SK-N-SH (cell line): ENCODE results near the gene WNT6. TPM values are rescaled to one million over a fixed set of nuclear protein-coding genes. Genes with fewer than 3 reads are reported as not detected.

Experiments used
- CTCF ChIA-PET: fragments of 300-600, 350-600 bp; formaldehyde crosslinking; extraction: SDS; loops from one replicate; lab custom pipeline; 2021; lab: Yijun Ruan, JAX
- POLR2A ChIA-PET: fragments of 350-600 bp; sonication (Branson Sonifier 250); formaldehyde crosslinking; extraction: SDS; loops from one replicate; lab custom pipeline; 2020; ENCODE audit warnings: antibody characterized with exemption, inconsistent platforms; lab: Yijun Ruan, JAX
- DNase-seq: peaks from one replicate; pipeline ENCODE4 v3.0.0; 2012
- H2AFZ ChIP-seq: fragments of 200-600 bp; sonication (generic); 2 replicates; pipeline ENCODE4 v1.8.1; 2016; ENCODE audit warnings: antibody characterized with exemption, mild to moderate bottlenecking, low read depth
- H3F3A ChIP-seq: fragments of 200-600 bp; sonication (generic); replicated peaks from 2 replicates; pipeline ENCODE3; 2016; ENCODE audit warnings: antibody characterized with exemption, mild to moderate bottlenecking; ENCODE audit not compliant: insufficient read depth
- H3K27ac ChIP-seq, 2 experiments: fragments of 200-500 bp in 1 of 2; fragments of 200-600 bp in 1 of 2; sonication (Bioruptor generic) in 1 of 2; sonication (generic), shearing (Covaris generic) in 1 of 2; 2 replicates each; pipeline versions ENCODE4 v1.5.1 to v1.6.1; 2014 to 2016; ENCODE audit warnings: low read depth in 2 of 2, inconsistent platforms in 1 of 2, low read length in 1 of 2, mild to moderate bottlenecking in 1 of 2, mixed read lengths in 1 of 2
- H3K27me3 ChIP-seq: fragments of 200-600 bp; sonication (generic), shearing (Covaris generic); 2 replicates; pipeline ENCODE4 v1.6.1; 2016; ENCODE audit warnings: mixed run types; ENCODE audit not compliant: insufficient read depth
- H3K36me3 ChIP-seq, 2 experiments: fragments of 200-500 bp in 1 of 2; fragments of 200-600 bp in 1 of 2; sonication (Bioruptor generic) in 1 of 2; sonication (generic) in 1 of 2; replicated peaks in 1 of 2; 2 replicates each; pipeline versions ENCODE3 to v1.5.1; 2014 to 2016; ENCODE audit warnings: low read length in 1 of 2, mild to moderate bottlenecking in 1 of 2; ENCODE audit not compliant: insufficient read depth in 2 of 2, control insufficient read depth in 1 of 2
- H3K4me1 ChIP-seq, 2 experiments: fragments of 200-500 bp in 1 of 2; fragments of 200-600 bp in 1 of 2; sonication (Bioruptor generic) in 1 of 2; sonication (generic), shearing (Covaris generic) in 1 of 2; 2 replicates each; pipeline versions ENCODE4 v1.5.1 to v1.6.1; 2014 to 2016; ENCODE audit warnings: low read depth in 1 of 2, low read length in 1 of 2, mixed run types in 1 of 2; ENCODE audit not compliant: insufficient read depth in 2 of 2, control insufficient read depth in 1 of 2
- H3K4me2 ChIP-seq: fragments of 200-600 bp; sonication (generic), shearing (Covaris generic); 2 replicates; pipeline ENCODE4 v1.6.1; 2017; ENCODE audit warnings: mixed run types
- H3K4me3 ChIP-seq, 2 experiments: fragments of 200-500 bp in 1 of 2; fragments of 200-600 bp in 1 of 2; sonication (Bioruptor generic) in 1 of 2; sonication (generic), shearing (Covaris generic) in 1 of 2; 2 replicates each; pipeline versions ENCODE4 v1.5.1 to v1.8.1; 2014 to 2016; ENCODE audit warnings: low read depth in 2 of 2, inconsistent platforms in 1 of 2, low read length in 1 of 2, mild to moderate bottlenecking in 1 of 2, mixed read lengths in 1 of 2, moderate library complexity in 1 of 2
- H3K79me2 ChIP-seq: fragments of 200-600 bp; sonication (generic); 2 replicates; pipeline ENCODE4 v1.8.1; 2017; ENCODE audit warnings: mild to moderate bottlenecking; ENCODE audit not compliant: insufficient read depth
- H3K9ac ChIP-seq: fragments of 200-600 bp; sonication (generic); 2 replicates; pipeline ENCODE4 v1.6.1; 2017; ENCODE audit warnings: mixed run types
- H3K9me2 ChIP-seq: fragments of 200-600 bp; sonication (generic); 2 replicates; pipeline ENCODE4 v1.6.1; 2017; ENCODE audit warnings: mixed run types
- H3K9me3 ChIP-seq: fragments of 200-600 bp; sonication (generic); 2 replicates; pipeline ENCODE4 v1.6.1; 2017; ENCODE audit warnings: mixed run types, mild to moderate bottlenecking, moderate library complexity
- H4K20me1 ChIP-seq: fragments of 200-600 bp; sonication (generic); 2 replicates; pipeline ENCODE4 v1.6.1; 2017; ENCODE audit warnings: mild to moderate bottlenecking, mixed run types; ENCODE audit not compliant: insufficient read depth
- CHD2 ChIP-seq: fragments of 150-350 bp; IDR thresholded peaks from 2 replicates; pipeline ENCODE4 v1.6.1; 2018; ENCODE audit warnings: low read length; ENCODE audit not compliant: partially characterized antibody
- CTCF ChIP-seq: fragments of 200-600 bp; sonication (generic); IDR thresholded peaks from 2 replicates; pipeline ENCODE4 v1.6.1; 2017; ENCODE audit warnings: antibody characterized with exemption, mild to moderate bottlenecking, moderate library complexity
- EP300 ChIP-seq, 2 experiments: IDR thresholded peaks; 2 replicates each; pipeline versions ENCODE4 v1.4.0 to v1.6.1; 2012; ENCODE audit warnings: borderline replicate concordance in 1 of 2, low read depth in 1 of 2, low read length in 1 of 2
- FOSL2 ChIP-seq: IDR thresholded peaks from 2 replicates; pipeline ENCODE4 v1.4.0; 2012; ENCODE audit warnings: low read depth, mild to moderate bottlenecking, moderate library complexity, borderline replicate concordance
- FOXJ3 ChIP-seq: sonication (generic); formaldehyde crosslinking; IDR thresholded peaks from 2 replicates; pipeline ENCODE4 v1.5.1; 2020; ENCODE audit warnings: mild to moderate bottlenecking, missing genetic modification reagents
- FOXM1 ChIP-seq: IDR thresholded peaks from 2 replicates; pipeline ENCODE4 v1.4.0; 2012; ENCODE audit warnings: low read depth, mild to moderate bottlenecking
- GATA2 ChIP-seq: sonication (generic); formaldehyde crosslinking; IDR thresholded peaks from 2 replicates; pipeline ENCODE4 v1.5.0; 2020; ENCODE audit warnings: mild to moderate bottlenecking, missing genetic modification reagents
- IRF3 ChIP-seq: fragments of 150-350 bp; IDR thresholded peaks from 2 replicates; pipeline ENCODE4 v1.6.1; 2016; ENCODE audit warnings: mild to moderate bottlenecking, low read depth, low read length
- NFIC ChIP-seq: IDR thresholded peaks from 2 replicates; pipeline ENCODE4 v1.4.0; 2012; ENCODE audit warnings: borderline replicate concordance
- NRF1 ChIP-seq: IDR thresholded peaks from 2 replicates; pipeline ENCODE4 v1.6.1; 2012; ENCODE audit warnings: low read depth, mild to moderate bottlenecking, low read length
- POLR2AphosphoS5 ChIP-seq: IDR thresholded peaks from 2 replicates; pipeline ENCODE4 v1.6.1; 2012; ENCODE audit warnings: low read depth, low read length
- RXRA ChIP-seq: IDR thresholded peaks from 2 replicates; pipeline ENCODE4 v1.4.0; 2012; ENCODE audit warnings: low read depth, mild to moderate bottlenecking, borderline replicate concordance
- TCF12 ChIP-seq: IDR thresholded peaks from 2 replicates; pipeline ENCODE4 v1.4.0; 2012
- WGBS: methylation state at CpG from one replicate; pipeline ENCODE4 v1.1.6; 2017; ENCODE audit warnings: low lambda C conversion rate; 5-methylcytosine and 5-hydroxymethylcytosine counted together
- polyA plus RNA-seq, 3 experiments: library from polyadenylated mRNA; depleted of rRNA; stranded (reverse); fragments of >200 nt; gene quantifications; 2 replicates each; pipeline ENCODE4 v1.2.3, GENCODE V29; 2012

Gene WNT6
- polyA plus RNA-seq, 1 of the 3 experiments (the other 2 are of a cell fraction), result 0.08 TPM

DNA sequence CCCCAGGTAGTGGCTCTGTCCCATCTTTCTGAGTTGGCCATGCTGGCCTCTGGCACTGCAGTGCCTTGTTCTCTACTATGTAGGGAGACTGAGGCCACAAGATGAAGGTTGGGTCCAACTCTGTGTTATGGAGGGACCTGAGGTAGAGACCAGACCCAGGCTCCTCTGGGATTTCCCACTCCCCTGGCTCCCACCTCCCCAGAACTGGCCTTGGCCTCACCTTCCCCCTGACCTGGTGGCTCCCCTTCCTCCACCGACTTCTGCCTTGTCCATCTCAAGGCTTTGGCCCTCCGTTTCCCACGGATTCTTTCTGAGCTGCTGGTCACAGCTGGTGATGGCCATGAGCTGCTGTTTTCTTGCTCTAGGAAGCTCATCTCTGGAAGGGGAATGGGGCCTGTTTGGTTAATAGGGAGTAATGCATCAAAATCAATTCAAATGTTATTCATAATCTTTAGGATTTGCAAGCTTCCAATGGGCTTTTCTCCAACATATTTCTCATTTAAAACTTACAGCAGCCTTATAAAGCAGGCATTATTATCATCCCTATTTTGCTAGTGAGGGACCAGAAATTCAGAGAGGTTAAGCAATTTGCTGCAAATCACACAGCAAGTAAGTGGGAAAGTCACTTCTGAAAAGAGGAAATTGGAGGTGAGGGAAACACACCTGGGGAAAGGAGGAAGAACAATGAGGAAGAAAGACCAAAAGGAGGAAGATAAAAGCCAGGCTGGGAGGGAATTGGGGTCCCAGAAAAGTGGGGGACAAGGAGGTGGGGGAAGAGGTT, 28.9 kb upstream of the WNT6 start:
- DNase-seq, result no peak
- CTCF ChIA-PET, result interaction anchor here (2.7 kb wide), 1 partner anchor 17 kb away, joined by 11 read pairs; no protein-coding TSS in a partner anchor
- Histone ChIP-seq H3K9me3 (no peaks in the 10 kb centered on the region), H3K27me3 (no peaks in the 10 kb centered on the region; the same call in 1 of the 2 replicates), H3K36me3 (no peaks in the 10 kb centered on the region), H3K27ac (no peak overlapping the region), H3K4me2 (no peak overlapping the region), H2AFZ (no peak overlapping the region), H3K79me2 (no peaks in the 10 kb centered on the region), H3K4me3 (no peak overlapping the region), H3K4me1 (peaks cover 0 to 10% of the 10 kb centered on the region in 2 experiments; a peak in 2 of 4 replicates), H4K20me1 (no peaks in the 10 kb centered on the region), H3K9me2 (no peaks in the 10 kb centered on the region), H3K9ac (no peak overlapping the region), H3F3A (no peaks in the 10 kb centered on the region)
- POLR2A ChIA-PET, result no interaction called here
- WGBS, result 79% methylated on average over 3 of the region's 3 CpGs
- TF ChIP-seq NRF1 (no peak), NFIC (no peak), GATA2 (no peak), IRF3 (no peak), FOXM1 (no peak)

GRCh38 chr2:218831378-218831990, 28.1 kb upstream of the WNT6 start, which contains the start of gene PRKAG3:
TSS of gene PRKAG3 (minus strand) at chr2:218831803.
- Histone ChIP-seq H4K20me1 (no peaks in the 10 kb centered on the region), H3K4me2 (no peak within 1 kb of the TSS), H3K4me3 (no peak within 1 kb of the TSS), H3K9me2 (no peaks in the 10 kb centered on the region), H2AFZ (no peak within 1 kb of the TSS), H3F3A (no peaks in the 10 kb centered on the region), H3K27me3 (no peaks in the 10 kb centered on the region; the same call in 1 of the 2 replicates), H3K9me3 (no peaks in the 10 kb centered on the region), H3K9ac (no peak within 1 kb of the TSS), H3K36me3 (no peaks in the 10 kb centered on the region), H3K27ac (no peak within 1 kb of the TSS), H3K79me2 (no peaks in the 10 kb centered on the region), H3K4me1 (peaks cover 0 to 10% of the 10 kb centered on the region in 2 experiments; a peak in 2 of 4 replicates)
- no peak for DNase-seq
- POLR2A ChIA-PET, result no interaction called here
- WGBS, result 75% methylated on average over 14 of the region's 18 CpGs
- CTCF ChIA-PET, result interaction anchor here (1.1 to 1.4 kb wide), 2 partner anchors 16 to 120 kb away, joined by 5 read pairs; no protein-coding TSS in a partner anchor
- TF ChIP-seq CTCF (no peak), FOXJ3 (CRISPR knock-in tag) (no peak), FOSL2 (no peak), EP300 (IDR thresholded peaks at IDR 0.05; ENCODE audit: borderline replicate concordance in 1 of 2, low read depth in 1 of 2, low read length in 1 of 2) (no peak), RXRA (no peak), CHD2 (no peak), POLR2AphosphoS5 (no peak), FOXM1 (no peak), TCF12 (no peak)
